HG03354 (cell line): ENCODE measurements around the gene VWF.
A peak's percentile ranks its signal among the peaks of the same experiment; 100 is the strongest.
"Not testable (repeated sequence)": the region's sequence is repeated elsewhere in the genome, so short reads cannot be mapped to it uniquely, and the experiment has no call there.

Experiments
- ATAC-seq: cut with Tn5 transposase; IDR thresholded peaks from one replicate; pipeline ENCODE4 v1.9.1; 2021; ENCODE audit warnings: mild to moderate bottlenecking; ENCODE audit not compliant: unreplicated experiment, poor library complexity, severe bottlenecking

The VWF gene

GRCh38 chr12:6044082-6044481 lies 80.4 kb downstream of the VWF start:
- ATAC-seq, result no peak

GRCh38 chr12:6042446-6042845 lies 82.0 kb downstream of the VWF start:
- ATAC-seq, result no peak

GRCh38 chr12:6041891-6042290 lies 82.6 kb downstream of the VWF start:
- no peak for ATAC-seq

- ATAC-seq, result no peak
These were observed 83.7 kb downstream of the VWF start for GRCh38 chr12:6040815-6041214.

- peak; percentile 69 for ATAC-seq
These were observed 84.4 kb downstream of the VWF start for GRCh38 chr12:6039894-6040601.

- peak; percentile 68 for ATAC-seq
These were observed 86.3 kb downstream of the VWF start for GRCh38 chr12:6038160-6038559.

GRCh38 chr12:6037459-6037858 lies 87.0 kb downstream of the VWF start:
- ATAC-seq, result no peak

- no peak for ATAC-seq
These were observed 88.0 kb downstream of the VWF start for GRCh38 chr12:6036509-6036908.

GRCh38 chr12:6034596-6034995 lies 89.9 kb downstream of the VWF start:
- ATAC-seq, result no peak

- ATAC-seq, result no peak
These were observed 90.9 kb downstream of the VWF start for GRCh38 chr12:6033546-6033945.

GRCh38 chr12:6032726-6033125 lies 91.7 kb downstream of the VWF start:
- ATAC-seq, result no peak

- no peak for ATAC-seq
These were observed 93.5 kb downstream of the VWF start for GRCh38 chr12:6031001-6031400.

GRCh38 chr12:6030081-6030480 lies 94.4 kb downstream of the VWF start:
- ATAC-seq, result no peak

GRCh38 chr12:6029401-6029800 lies 95.1 kb downstream of the VWF start:
- ATAC-seq, result no peak

- ATAC-seq, result no peak
These were observed 97.5 kb downstream of the VWF start for GRCh38 chr12:6026998-6027397.

- ATAC-seq, result not testable (repeated sequence)
These were observed 98.7 kb downstream of the VWF start for GRCh38 chr12:6025703-6026298.

- ATAC-seq, result not testable (repeated sequence)
These were observed 100.4 kb downstream of the VWF start for GRCh38 chr12:6024066-6024465.

- ATAC-seq, result no peak
These were observed 103.5 kb downstream of the VWF start for GRCh38 chr12:6020930-6021329.

- ATAC-seq, result not testable (repeated sequence)
These were observed 104.0 kb downstream of the VWF start for GRCh38 chr12:6020511-6020910.

- ATAC-seq, result not testable (repeated sequence)
These were observed 105.2 kb downstream of the VWF start for GRCh38 chr12:6019256-6019655.

GRCh38 chr12:6018265-6018664 lies 106.2 kb downstream of the VWF start:
- no peak for ATAC-seq

- ATAC-seq, result no peak
These were observed 107.7 kb downstream of the VWF start for GRCh38 chr12:6016756-6017155.
